ENCODE results near the gene PIK3R1. TPM values are rescaled to one million over a fixed set of nuclear protein-coding genes. Genes with fewer than 3 reads are reported as not detected.

The PIK3R1 gene
- polyA plus RNA-seq, 12 donors, result 44.8 to 152 (median 69.9) TPM; not detected in 1

- no peak for DNase-seq
These were observed 52.7 kb downstream of the PIK3R1 start for GRCh38 chr5:68268101-68268851.

GRCh38 chr5:68268852-68269130, 53.2 kb downstream of the PIK3R1 start:
- DNase-seq, result no peak

- no peak for DNase-seq
These were observed 54.3 kb downstream of the PIK3R1 start for GRCh38 chr5:68269820-68270219.

GRCh38 chr5:68270399-68270975, 54.9 kb downstream of the PIK3R1 start:
- no peak for DNase-seq

GRCh38 chr5:68271124-68271523, 55.6 kb downstream of the PIK3R1 start:
- no peak for DNase-seq

- DNase-seq, result no peak
These were observed 56.7 kb downstream of the PIK3R1 start for GRCh38 chr5:68272289-68272688.

- no peak for DNase-seq
These were observed 58.3 kb downstream of the PIK3R1 start for GRCh38 chr5:68273717-68274409.

GRCh38 chr5:68274847-68275651, 59.5 kb downstream of the PIK3R1 start:
- no peak for DNase-seq

GRCh38 chr5:68276740-68277139, 61.2 kb downstream of the PIK3R1 start:
- no peak for DNase-seq

- DNase-seq, result no peak
These were observed 61.9 kb downstream of the PIK3R1 start for GRCh38 chr5:68277431-68277830.

GRCh38 chr5:68279984-68280383, 64.4 kb downstream of the PIK3R1 start:
- no peak for DNase-seq

- no peak for DNase-seq
These were observed 66.4 kb downstream of the PIK3R1 start for GRCh38 chr5:68282001-68282400.

GRCh38 chr5:68283766-68284165, 68.2 kb downstream of the PIK3R1 start:
- DNase-seq, result no peak

- no peak for DNase-seq
These were observed 69.7 kb downstream of the PIK3R1 start for GRCh38 chr5:68285075-68285840.

- DNase-seq, result peak; percentile 59
These were observed 70.5 kb downstream of the PIK3R1 start for GRCh38 chr5:68285851-68286611.

- no peak for DNase-seq
These were observed 71.0 kb downstream of the PIK3R1 start for GRCh38 chr5:68286612-68286912.

GRCh38 chr5:68287631-68287975, 72.0 kb downstream of the PIK3R1 start:
- no peak for DNase-seq

- DNase-seq, result peak; percentile 74
These were observed 72.6 kb downstream of the PIK3R1 start for GRCh38 chr5:68287976-68288706.

GRCh38 chr5:68288707-68289134, 73.2 kb downstream of the PIK3R1 start:
- no peak for DNase-seq

- DNase-seq, result no peak
These were observed 73.9 kb downstream of the PIK3R1 start for GRCh38 chr5:68289498-68289897.

Data from muscle of arm (tissue), 12 donors.